ENCODE measurements around the gene SLC35G4. TPM values are rescaled to one million over a fixed set of nuclear protein-coding genes. Genes with fewer than 3 reads are reported as not detected.

SLC35G4 gene
- total and polyA plus RNA-seq, 3 donors from 2014 or later, result not detected

GRCh38 chr18:11586896-11587295, 22.5 kb upstream of the SLC35G4 start:
- WGBS, 2 donors, result 76 to 79% methylated on average over 3 of the region's 3 CpGs
- no peak for DNase-seq
- Histone ChIP-seq H3K27me3 (no peaks in the 10 kb centered on the region), H3K4me1 (no peaks in the 10 kb centered on the region), H3K4me3 (no peak overlapping the region), H3K36me3 (ENCODE audit: low read depth, missing control alignments) (no peaks in the 10 kb centered on the region), H3K9me3 (no peaks in the 10 kb centered on the region), H3K27ac (no peak overlapping the region)
- TF ChIP-seq CTCF (IDR thresholded peaks at IDR 0.05) (no peak), POLR2A (IDR thresholded peaks at IDR 0.05) (no peak)
- intact Hi-C loops (cut with DNase I; ENCODE audit: low total_unique reads), result no loop called here

- no peak for DNase-seq
- 84 to 92% methylated on average over 2 of the region's 2 CpGs for WGBS, 2 donors
- Histone ChIP-seq H3K36me3 (ENCODE audit: low read depth, missing control alignments) (no peaks in the 10 kb centered on the region), H3K4me3 (no peak overlapping the region), H3K9me3 (no peaks in the 10 kb centered on the region), H3K27me3 (no peaks in the 10 kb centered on the region), H3K27ac (no peak overlapping the region), H3K4me1 (no peaks in the 10 kb centered on the region)
- intact Hi-C loops (cut with DNase I; ENCODE audit: low total_unique reads), result no loop called here
- TF ChIP-seq CTCF (IDR thresholded peaks at IDR 0.05), result no peak
- TF ChIP-seq POLR2A (IDR thresholded peaks at IDR 0.05), result no peak
These were observed 22.0 kb upstream of the SLC35G4 start for GRCh38 chr18:11587432-11587831.

GRCh38 chr18:11587846-11588245, 21.6 kb upstream of the SLC35G4 start:
- intact Hi-C loops (cut with DNase I; ENCODE audit: low total_unique reads), result no loop called here

GRCh38 chr18:11591957-11592356, 17.4 kb upstream of the SLC35G4 start:
- no peaks in the 10 kb centered on the region for H3K4me1 ChIP-seq
- intact Hi-C loops (cut with DNase I; ENCODE audit: low total_unique reads), result no loop called here
- no peaks in the 10 kb centered on the region for H3K36me3 ChIP-seq (ENCODE audit: low read depth, missing control alignments)
- TF ChIP-seq CTCF (IDR thresholded peaks at IDR 0.05) (no peak), POLR2A (IDR thresholded peaks at IDR 0.05) (no peak)
- no peaks in the 10 kb centered on the region for H3K9me3 ChIP-seq
- WGBS, 2 donors, result 81 to 84% methylated on average over 3 of the region's 3 CpGs
- no peaks in the 10 kb centered on the region for H3K27me3 ChIP-seq
- H3K4me3 ChIP-seq, result no peak overlapping the region
- H3K27ac ChIP-seq, result no peak overlapping the region
- DNase-seq, result no peak

More at GRCh38 chr18:11587846-11588245, 21.6 kb upstream of the SLC35G4 start:
- DNase-seq, result no peak
- no peak overlapping the region for H3K4me3 ChIP-seq
- H3K36me3 ChIP-seq (ENCODE audit: low read depth, missing control alignments), result no peaks in the 10 kb centered on the region
- H3K27ac ChIP-seq, result no peak overlapping the region
- no peak for TF ChIP-seq CTCF (IDR thresholded peaks at IDR 0.05)
- TF ChIP-seq POLR2A (IDR thresholded peaks at IDR 0.05), result no peak
- H3K27me3 ChIP-seq, result no peaks in the 10 kb centered on the region
- no peaks in the 10 kb centered on the region for H3K4me1 ChIP-seq
- H3K9me3 ChIP-seq, result no peaks in the 10 kb centered on the region
- 48 to 64% methylated on average over 3 of the region's 3 CpGs for WGBS, 2 donors

- Histone ChIP-seq H3K36me3 (ENCODE audit: low read depth, missing control alignments) (no peaks in the 10 kb centered on the region), H3K9me3 (no peaks in the 10 kb centered on the region), H3K27me3 (no peaks in the 10 kb centered on the region), H3K4me1 (no peaks in the 10 kb centered on the region), H3K27ac (no peak overlapping the region), H3K4me3 (no peak overlapping the region)
- 85 to 87% methylated on average over 3 of the region's 3 CpGs for WGBS, 2 donors
- no peak for DNase-seq
- intact Hi-C loops (cut with DNase I; ENCODE audit: low total_unique reads), result no loop called here
- no peak for TF ChIP-seq POLR2A (IDR thresholded peaks at IDR 0.05)
- no peak for TF ChIP-seq CTCF (IDR thresholded peaks at IDR 0.05)
These were observed 9.1 kb upstream of the SLC35G4 start for GRCh38 chr18:11600321-11600720.

Data from testis (tissue), 3 donors.